Heart left ventricle (tissue), 13 donors: ENCODE results near the gene ZNF423.

Source experiments
- CTCF ChIP-seq, 12 donors: fragments of 200-600 bp; sonication (generic) in 4 of 12; IDR thresholded peaks; one replicate each; pipeline versions ENCODE4 v1.5.0 to v1.8.0; 2018 to 2022; ENCODE audit warnings: antibody characterized with exemption in 12 of 12, mild to moderate bottlenecking in 5 of 12
- POLR2A ChIP-seq, 2 donors: fragments of 450-650 bp; IDR thresholded peaks; one replicate each; pipeline ENCODE4 v1.6.1; 2017; ENCODE audit warnings: antibody characterized with exemption in 2 of 2, mild to moderate bottlenecking in 2 of 2, moderate library complexity in 2 of 2
- donor health status: ischemic (EF 13 %, LVEDD 7.1; RV severe dilation, severe dysfunction).
- donor health status: DM: no; HTN: yes; CAD: no.
- donor health status: DM: no; HTN: no; CAD: no.
- donor health status: ischemic (EF 25% LVEDD 6.9; RV normal size, moderate dysfunction).
- donor health status: ischemic (EF 25% LVEDD 5.7; RV mildly dilated, moderate dysfunction).
- donor health status: ischemic (EF 35%, LVEDD 5.7; RV mildly dilated, moderate dysfunction).
- donor health status: nonischemic (EF 11% LVEDD 7.7; RV severe dilation, severe dysfunction).
- donor health status: DM: yes; HTN: yes; CAD: no.
- donor health status: PGD.
- donor health status: ischemic (EF 29% LVEDD 5.4; RV normal size, mild dysfunction).
- donor health status: nonischemic (EF 23%, LVEDD 6.1; RV moderate dilation, normal function).

- no peak for TF ChIP-seq POLR2A (IDR thresholded peaks at IDR 0.05)
- peak in 9 of 12 donors; percentile 23 to 56 (median 42) for TF ChIP-seq CTCF (IDR thresholded peaks at IDR 0.05)
These were observed 414.5 kb downstream of the ZNF423 start for GRCh38 chr16:49441366-49441780.
